ENCODE results near the gene SYNM.

DNA sequence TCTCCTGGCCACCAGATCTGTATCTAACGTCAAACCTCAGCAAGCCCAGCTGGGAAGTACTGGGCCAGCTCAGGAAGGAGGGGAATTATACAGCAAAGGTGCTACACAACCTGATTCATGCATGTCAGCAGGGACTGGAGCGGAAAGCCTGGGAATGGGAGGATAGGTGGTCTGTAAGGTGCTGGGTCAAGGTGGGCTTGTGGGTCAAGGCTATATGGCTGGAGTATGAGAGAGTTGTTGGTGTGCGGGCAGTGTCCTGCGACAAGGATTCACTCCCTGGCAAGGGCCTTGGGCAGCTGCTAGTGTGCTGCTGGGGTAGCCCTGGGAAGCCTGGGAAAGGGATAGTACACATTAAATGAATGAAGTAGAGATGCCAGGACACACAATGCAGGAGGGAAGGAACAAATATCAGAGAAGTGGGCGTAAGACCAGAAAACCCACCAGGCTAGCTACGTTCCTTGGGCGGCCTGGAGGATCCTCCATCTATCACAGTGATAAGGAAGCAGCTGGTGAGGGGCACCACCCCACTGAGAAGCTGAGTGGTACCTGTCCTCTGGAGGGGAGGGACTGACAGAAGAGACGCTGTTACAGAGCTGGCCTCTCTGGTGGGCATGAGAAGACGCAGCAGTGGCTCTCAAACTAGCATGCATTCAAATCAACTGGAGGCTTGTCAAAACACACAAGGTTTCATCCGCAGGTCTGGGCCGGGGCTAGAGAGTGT lies 8.5 kb upstream of the SYNM start:
- TF ChIP-seq, protein P1, sequence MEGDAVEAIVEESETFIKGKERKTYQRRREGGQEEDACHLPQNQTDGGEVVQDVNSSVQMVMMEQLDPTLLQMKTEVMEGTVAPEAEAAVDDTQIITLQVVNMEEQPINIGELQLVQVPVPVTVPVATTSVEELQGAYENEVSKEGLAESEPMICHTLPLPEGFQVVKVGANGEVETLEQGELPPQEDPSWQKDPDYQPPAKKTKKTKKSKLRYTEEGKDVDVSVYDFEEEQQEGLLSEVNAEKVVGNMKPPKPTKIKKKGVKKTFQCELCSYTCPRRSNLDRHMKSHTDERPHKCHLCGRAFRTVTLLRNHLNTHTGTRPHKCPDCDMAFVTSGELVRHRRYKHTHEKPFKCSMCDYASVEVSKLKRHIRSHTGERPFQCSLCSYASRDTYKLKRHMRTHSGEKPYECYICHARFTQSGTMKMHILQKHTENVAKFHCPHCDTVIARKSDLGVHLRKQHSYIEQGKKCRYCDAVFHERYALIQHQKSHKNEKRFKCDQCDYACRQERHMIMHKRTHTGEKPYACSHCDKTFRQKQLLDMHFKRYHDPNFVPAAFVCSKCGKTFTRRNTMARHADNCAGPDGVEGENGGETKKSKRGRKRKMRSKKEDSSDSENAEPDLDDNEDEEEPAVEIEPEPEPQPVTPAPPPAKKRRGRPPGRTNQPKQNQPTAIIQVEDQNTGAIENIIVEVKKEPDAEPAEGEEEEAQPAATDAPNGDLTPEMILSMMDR (conservative IDR thresholded peaks at IDR 0.05; ENCODE audit: low read depth, low read length), result no peak
- TF ChIP-seq EZH2phosphoT487 (IDR thresholded peaks at IDR 0.05; ENCODE audit: borderline replicate concordance, low read length), result no peak
